Effector CD8-positive, alpha-beta T cell (primary cell): Measurements from ENCODE around the gene CCNL1.
"Not testable (repeated sequence)": the region's sequence is repeated elsewhere in the genome, so short reads cannot be mapped to it uniquely, and the experiment has no call there.

Source experiments
- DNase-seq: peaks from one replicate; lab custom pipeline; 2025; lab: John Stamatoyannopoulos, UW

Gene CCNL1

DNA sequence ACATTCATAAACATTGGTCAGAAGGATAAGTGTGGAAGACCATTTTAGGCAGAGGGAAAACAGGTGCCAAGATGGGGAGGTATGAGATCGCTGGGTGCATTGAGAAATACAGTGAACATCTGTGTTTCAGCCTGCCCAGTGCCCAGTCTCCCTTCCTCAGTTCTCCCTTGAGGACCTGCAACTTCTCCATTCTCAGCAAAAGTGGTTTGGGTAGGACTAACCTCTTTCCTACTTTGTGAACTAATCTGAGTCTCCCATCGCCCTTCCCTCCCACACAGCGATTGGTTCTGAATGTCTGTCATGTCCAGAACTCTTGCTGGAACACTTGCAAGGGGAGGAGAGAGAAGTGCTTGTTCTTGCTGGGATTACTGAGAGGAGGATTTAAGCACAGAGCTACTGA, 10.9 kb upstream of the CCNL1 start:
- DNase-seq = no peak

GRCh38 chr3:157167371-157168042, 7.6 kb upstream of the CCNL1 start:
- no peak for DNase-seq

DNA sequence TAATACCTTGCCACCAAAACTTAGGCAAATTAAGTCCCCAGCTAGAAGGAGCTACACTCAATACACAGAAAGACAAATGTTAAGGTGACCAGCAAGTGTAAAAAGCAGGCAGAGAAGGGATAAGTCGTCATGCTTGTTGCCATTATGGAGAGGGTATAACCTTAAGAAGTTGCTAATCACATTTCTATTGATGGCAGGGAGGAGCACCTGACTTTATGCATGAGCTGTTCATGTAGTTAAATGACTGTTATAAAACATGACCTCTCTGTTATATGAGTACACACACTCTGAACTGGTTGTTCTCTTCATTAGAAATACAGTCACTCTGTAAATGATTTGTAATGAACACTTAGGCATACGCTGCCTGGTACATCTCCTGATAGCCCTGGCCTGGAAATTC, 6.6 kb upstream of the CCNL1 start:
- no peak for DNase-seq

GRCh38 chr3:157166115-157166514, 6.2 kb upstream of the CCNL1 start:
- no peak for DNase-seq

- DNase-seq = no peak
Measured at GRCh38 chr3:157163217-157163953, 3.4 kb upstream of the CCNL1 start.

GRCh38 chr3:157162620-157163019, 2.7 kb upstream of the CCNL1 start:
- not testable (repeated sequence) for DNase-seq

- DNase-seq = peak; percentile 59
Measured at GRCh38 chr3:157160658-157161424, 894 bp upstream of the CCNL1 start.

- DNase-seq = peak; percentile 66
Measured at GRCh38 chr3:157159037-157159761, 748 bp downstream of the CCNL1 start.

DNA sequence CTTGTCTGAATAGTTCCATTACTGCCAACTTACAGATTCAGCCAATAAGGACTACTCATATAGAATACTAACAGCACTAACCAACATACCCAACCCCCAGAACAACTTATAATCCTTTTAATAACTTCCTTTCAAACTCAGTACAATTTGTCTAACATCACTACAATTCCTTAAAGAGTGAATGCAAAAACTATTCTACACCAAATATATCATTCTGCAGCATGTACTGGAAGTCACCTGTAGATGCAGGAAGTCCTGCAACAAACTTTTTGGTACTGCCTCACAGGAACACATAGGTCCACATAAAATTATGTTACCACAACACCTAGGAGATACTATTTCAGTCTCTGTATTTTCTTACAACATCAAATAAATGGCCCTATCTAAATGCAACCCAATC, 2.1 kb downstream of the CCNL1 start:
- no peak for DNase-seq

DNA sequence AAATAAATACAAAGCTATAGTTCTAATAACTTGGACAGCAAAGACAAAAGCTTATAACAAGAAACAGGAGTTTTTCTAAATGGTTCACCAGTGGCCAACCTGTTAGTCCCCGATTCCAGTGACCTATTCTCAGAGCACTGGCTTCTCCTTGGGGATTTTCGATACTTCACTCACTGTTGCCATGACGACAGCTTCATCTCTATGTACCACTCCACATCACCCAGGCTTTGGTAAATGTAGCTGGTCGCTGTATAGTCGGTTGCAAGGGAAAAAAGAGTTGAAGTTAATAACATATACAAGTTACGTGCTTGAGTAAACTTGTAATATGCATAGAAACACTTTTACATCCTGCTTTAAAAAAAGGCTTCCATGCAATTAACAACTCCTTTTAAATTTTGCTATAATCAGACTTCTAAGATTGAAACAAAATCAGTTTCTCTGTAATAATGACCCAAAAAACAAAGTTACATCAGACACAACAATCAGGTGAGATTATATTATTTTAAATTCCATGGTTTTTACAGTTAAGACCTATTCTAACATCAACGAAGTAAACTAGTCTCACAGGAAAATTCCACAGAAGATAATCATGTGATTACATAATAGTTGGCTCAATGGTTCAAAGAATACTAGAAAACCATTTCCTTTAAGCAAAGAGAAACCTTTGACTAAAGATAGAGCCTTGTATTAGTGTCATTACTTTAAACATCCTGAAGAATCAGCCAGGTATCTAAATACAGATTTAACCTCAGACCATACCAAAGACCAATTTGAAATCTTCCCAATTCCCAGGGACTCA, 2.9 kb downstream of the CCNL1 start:
- DNase-seq = no peak

GRCh38 chr3:157155591-157155990, 4.4 kb downstream of the CCNL1 start:
- no peak for DNase-seq

DNA sequence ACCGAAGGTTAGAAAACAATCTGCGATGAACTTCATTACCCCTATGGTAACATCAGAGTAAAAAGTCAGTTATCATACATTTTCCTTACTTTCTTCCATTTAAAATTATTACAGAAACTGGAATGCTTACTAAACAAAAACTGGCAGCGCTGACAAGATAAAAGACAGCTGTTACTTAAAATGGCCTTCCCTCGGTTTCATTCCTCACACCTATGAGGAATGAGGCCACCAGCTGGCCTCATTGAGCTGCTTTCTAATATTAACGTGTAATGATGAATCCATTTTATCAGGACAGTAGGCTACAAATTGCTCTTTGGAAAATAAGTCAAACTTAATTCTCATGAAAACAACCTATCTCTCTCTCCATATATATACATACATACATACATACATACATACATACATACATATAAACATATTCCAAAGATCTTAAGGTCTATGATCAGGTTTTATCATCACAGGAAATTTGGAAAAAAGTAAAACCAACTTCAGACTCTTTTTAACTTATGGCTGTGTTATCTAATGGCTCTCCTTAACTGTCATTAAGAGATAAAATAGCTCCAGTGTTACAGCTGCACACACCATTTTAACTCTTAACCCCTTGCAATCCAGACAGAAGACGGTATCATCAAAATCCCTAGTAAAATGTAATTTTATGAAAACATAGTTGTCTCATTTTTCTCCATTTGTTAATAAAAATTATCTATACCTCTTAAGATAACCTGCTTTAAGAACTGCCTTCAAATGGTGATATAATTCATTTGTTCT, 5.2 kb downstream of the CCNL1 start:
- no peak for DNase-seq

GRCh38 chr3:157152930-157153329, 7.0 kb downstream of the CCNL1 start:
- DNase-seq = no peak

GRCh38 chr3:157152438-157152837, 7.5 kb downstream of the CCNL1 start:
- no peak for DNase-seq

DNA sequence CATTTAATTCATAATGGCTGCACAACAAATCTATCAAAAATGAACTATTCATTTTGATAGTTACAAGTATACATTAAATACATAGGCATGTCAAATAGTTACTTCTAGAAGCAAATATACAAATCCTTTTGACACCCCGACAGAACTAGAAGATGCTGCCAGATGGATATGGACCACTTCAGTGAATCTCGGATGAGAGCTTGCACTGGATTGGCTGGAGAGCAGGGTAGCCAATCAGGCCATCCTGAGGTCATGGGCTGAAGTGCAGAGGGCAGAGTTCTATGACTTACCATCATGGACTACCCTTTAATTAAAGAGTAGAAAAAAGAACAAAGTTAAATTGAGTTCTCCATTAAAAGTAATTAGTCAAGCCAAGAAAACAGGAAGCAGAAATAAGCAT, 8.3 kb downstream of the CCNL1 start:
- DNase-seq = no peak

DNA sequence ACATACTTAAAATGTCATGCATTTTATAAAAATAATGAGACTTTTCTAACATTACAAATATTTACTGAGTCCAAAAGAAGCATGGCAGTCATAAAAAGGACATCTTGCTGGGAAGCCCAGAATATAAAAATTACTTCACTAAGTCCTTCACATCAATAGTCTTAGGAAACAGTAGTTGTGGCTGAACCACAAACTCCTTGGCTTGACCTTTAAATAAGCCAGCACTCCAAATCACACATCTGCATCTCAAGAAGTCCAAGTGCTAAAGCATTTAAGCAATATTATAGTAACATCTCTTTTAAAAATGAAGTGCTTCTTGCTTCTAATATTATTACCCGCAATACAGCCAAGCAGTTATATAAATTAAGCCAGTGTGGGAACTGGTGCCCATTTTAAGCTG, 8.8 kb downstream of the CCNL1 start:
- DNase-seq = no peak

- DNase-seq = no peak
Measured at GRCh38 chr3:157149136-157149696, 10.7 kb downstream of the CCNL1 start.

- no peak for DNase-seq
Measured at GRCh38 chr3:157148196-157148889, 11.6 kb downstream of the CCNL1 start.

DNA sequence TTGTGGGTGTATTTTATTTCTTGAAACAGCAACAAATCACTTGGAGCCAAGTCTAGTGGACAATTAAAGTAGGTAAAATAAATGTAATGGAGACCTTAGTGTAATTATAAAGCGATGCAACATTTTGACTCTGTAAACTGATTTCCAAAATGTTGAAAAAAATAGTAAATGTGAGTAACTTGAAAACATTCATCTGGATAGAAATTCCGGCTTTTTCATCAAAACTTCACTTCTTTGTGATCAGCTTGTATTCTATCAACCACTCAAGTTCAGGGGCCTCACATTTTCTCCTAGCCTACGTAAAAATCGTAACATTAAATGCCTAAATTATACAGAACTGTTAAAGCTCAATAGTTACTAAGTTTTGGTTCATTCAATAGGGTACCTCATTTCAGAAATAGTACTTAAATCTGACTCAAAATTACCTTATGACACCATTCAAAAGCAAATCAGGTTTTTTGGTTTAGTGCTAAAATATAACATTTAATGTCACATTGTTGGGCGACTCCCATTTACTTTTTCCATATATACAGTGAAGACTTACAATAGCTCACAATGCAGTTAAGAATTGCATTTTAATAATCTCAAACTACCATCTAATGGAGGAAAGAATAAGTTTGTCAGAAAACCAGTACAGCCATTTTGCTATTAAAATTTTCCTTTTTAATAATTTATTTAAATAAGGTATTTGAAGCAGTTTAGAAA, 12.7 kb downstream of the CCNL1 start:
- DNase-seq = no peak
